ENCODE data around the gene SLIRP.
"Not testable (repeated sequence)": the region's sequence is repeated elsewhere in the genome, so short reads cannot be mapped to it uniquely, and the experiment has no call there.

Gene SLIRP

DNA sequence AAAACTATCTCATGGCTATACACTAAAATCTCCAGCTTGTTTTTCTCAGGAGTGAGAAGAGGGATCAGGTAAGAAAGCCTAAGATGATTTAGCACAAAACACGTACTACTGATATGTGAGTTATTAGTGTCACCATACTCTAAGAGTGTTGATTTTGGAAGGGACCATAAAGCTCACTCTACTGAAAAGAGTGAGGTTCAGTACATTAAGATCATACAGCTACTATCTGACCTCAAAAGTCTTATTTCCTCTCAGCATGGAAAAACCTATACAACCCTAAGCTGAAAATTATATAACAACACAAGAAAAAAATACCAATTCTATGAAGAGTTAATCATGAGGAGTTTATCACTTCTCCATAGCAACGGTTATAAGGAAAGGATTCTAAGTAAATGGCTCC is 33.5 kb downstream of the SLIRP start:
- H3K36me3 ChIP-seq (ENCODE audit: insufficient read depth, insufficient read length, low read length): peaks cover 45% of the 10 kb centered on the region

DNA sequence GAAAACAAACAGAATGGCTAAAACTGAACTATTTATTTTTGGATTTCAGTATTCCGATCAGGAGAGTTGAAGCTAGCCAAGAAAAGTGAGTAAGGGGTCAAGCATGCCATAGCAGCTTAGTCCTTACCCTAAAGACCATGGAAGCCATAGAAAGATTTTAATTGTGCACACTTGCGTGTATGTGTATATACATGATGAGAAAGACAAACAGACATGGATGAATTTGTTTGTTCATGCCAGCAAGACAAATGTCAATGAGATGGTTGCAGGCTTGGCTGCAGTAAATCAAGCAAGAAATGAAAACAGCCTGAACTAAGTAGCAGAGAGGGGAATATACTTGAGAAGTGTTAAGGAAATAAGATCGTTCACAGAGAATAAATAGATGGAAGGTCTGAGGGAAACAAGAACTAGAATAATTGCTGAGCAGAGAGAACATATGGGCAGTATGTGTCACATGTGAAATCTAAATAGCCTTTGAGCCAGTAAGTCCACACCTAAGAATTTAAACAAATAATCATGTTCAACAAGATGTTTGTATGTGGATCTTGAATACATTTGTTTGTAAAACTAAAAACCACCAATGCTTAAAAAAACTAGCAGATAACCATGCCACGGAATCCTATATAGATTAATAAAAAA is 38.3 kb downstream of the SLIRP start:
- Histone ChIP-seq H3K4me1 (ENCODE audit: insufficient read depth, insufficient read length) (no peaks in the 10 kb centered on the region), H3K36me3 (ENCODE audit: insufficient read depth, insufficient read length, low read length) (peaks cover 41% of the 10 kb centered on the region), H3K9me3 (ENCODE audit: insufficient read depth, low read length) (no peaks in the 10 kb centered on the region), H3K9ac (ENCODE audit: insufficient read length, low read depth) (no peak overlapping the region), H3K4me3 (ENCODE audit: insufficient read length, low read depth) (no peak overlapping the region), H3K27me3 (ENCODE audit: insufficient read depth, insufficient read length) (no peaks in the 10 kb centered on the region)
- TF ChIP-seq YY1 (IDR thresholded peaks at IDR 0.05; ENCODE audit: insufficient read depth, insufficient read length): no peak
- TF ChIP-seq SUZ12 (IDR thresholded peaks at IDR 0.05; ENCODE audit: extremely low read depth, insufficient read depth, insufficient read length): no peak
- no peak for TF ChIP-seq ZNF274 (IDR thresholded peaks at IDR 0.05; ENCODE audit: low read depth, low read length)
- DNase-seq (ENCODE audit: low read depth, low spot score): no peak

More for the DNA sequence above, 33.5 kb downstream of the SLIRP start:
- TF ChIP-seq ZNF274 (IDR thresholded peaks at IDR 0.05; ENCODE audit: low read depth, low read length): no peak
- TF ChIP-seq YY1 (IDR thresholded peaks at IDR 0.05; ENCODE audit: insufficient read depth, insufficient read length): no peak
- TF ChIP-seq SUZ12 (IDR thresholded peaks at IDR 0.05; ENCODE audit: extremely low read depth, insufficient read depth, insufficient read length): no peak
- Histone ChIP-seq H3K4me1 (ENCODE audit: insufficient read depth, insufficient read length) (no peaks in the 10 kb centered on the region), H3K9ac (ENCODE audit: insufficient read length, low read depth) (no peak overlapping the region), H3K9me3 (ENCODE audit: insufficient read depth, low read length) (no peaks in the 10 kb centered on the region), H3K4me3 (ENCODE audit: insufficient read length, low read depth) (no peak overlapping the region), H3K27me3 (ENCODE audit: insufficient read depth, insufficient read length) (no peaks in the 10 kb centered on the region)
- no peak for DNase-seq (ENCODE audit: low read depth, low spot score)

DNA sequence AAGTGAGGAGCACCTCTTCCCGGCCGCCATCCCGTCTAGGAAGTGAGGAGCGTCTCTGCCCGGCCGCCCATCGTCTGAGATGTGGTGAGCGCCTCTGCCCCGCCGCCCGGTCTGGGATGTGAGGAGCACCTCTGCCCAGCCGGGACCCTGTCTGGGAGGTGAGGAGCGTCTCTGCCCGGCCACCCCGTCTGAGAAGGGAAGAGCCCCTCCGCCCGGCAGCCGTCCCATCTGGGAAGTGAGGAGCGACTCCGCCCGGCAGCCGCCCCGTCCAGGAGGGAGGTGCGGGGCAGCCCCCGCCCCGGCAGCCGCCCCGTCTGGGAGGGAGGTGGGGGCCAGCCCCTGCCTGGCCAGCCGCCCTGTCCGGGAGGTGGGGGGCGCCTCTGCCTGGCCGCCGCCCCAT is 39.5 kb downstream of the SLIRP start:
- H3K9me3 ChIP-seq (ENCODE audit: insufficient read depth, low read length); H3K27me3 ChIP-seq (ENCODE audit: insufficient read depth, insufficient read length); DNase-seq (ENCODE audit: low read depth, low spot score); H3K9ac ChIP-seq (ENCODE audit: insufficient read length, low read depth); H3K4me1 ChIP-seq (ENCODE audit: insufficient read depth, insufficient read length); H3K4me3 ChIP-seq (ENCODE audit: insufficient read length, low read depth): not testable (repeated sequence)
- peaks cover 48% of the 10 kb centered on the region for H3K36me3 ChIP-seq (ENCODE audit: insufficient read depth, insufficient read length, low read length)

DNA sequence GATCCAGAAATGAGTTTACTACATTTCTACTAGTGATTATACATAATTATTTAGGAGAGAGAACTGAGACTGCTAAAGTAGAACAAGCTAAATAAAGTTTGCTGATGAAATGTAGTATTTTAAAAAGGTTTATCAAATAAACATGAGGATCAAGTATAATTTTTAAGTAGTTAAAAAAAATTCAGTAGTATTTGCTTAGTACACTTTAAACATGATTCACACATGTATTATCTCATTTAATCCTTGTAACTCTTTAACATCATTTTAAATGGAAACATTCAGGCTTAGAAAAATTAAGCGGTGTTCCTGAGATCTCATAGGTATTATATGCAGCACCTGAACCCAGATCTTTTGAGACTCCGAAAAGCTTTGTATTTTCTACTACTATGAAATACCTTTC is 44.4 kb downstream of the SLIRP start:
- peaks cover 61% of the 10 kb centered on the region for H3K36me3 ChIP-seq (ENCODE audit: insufficient read depth, insufficient read length, low read length)
- no peaks in the 10 kb centered on the region for H3K27me3 ChIP-seq (ENCODE audit: insufficient read depth, insufficient read length)
- H3K4me3 ChIP-seq (ENCODE audit: insufficient read length, low read depth): no peak overlapping the region
- no peak for DNase-seq (ENCODE audit: low read depth, low spot score)
- no peak overlapping the region for H3K9ac ChIP-seq (ENCODE audit: insufficient read length, low read depth)
- no peaks in the 10 kb centered on the region for H3K4me1 ChIP-seq (ENCODE audit: insufficient read depth, insufficient read length)
- TF ChIP-seq YY1 (IDR thresholded peaks at IDR 0.05; ENCODE audit: insufficient read depth, insufficient read length): no peak
- TF ChIP-seq SUZ12 (IDR thresholded peaks at IDR 0.05; ENCODE audit: extremely low read depth, insufficient read depth, insufficient read length): no peak
- no peak for TF ChIP-seq ZNF274 (IDR thresholded peaks at IDR 0.05; ENCODE audit: low read depth, low read length)
- H3K9me3 ChIP-seq (ENCODE audit: insufficient read depth, low read length): no peaks in the 10 kb centered on the region

DNA sequence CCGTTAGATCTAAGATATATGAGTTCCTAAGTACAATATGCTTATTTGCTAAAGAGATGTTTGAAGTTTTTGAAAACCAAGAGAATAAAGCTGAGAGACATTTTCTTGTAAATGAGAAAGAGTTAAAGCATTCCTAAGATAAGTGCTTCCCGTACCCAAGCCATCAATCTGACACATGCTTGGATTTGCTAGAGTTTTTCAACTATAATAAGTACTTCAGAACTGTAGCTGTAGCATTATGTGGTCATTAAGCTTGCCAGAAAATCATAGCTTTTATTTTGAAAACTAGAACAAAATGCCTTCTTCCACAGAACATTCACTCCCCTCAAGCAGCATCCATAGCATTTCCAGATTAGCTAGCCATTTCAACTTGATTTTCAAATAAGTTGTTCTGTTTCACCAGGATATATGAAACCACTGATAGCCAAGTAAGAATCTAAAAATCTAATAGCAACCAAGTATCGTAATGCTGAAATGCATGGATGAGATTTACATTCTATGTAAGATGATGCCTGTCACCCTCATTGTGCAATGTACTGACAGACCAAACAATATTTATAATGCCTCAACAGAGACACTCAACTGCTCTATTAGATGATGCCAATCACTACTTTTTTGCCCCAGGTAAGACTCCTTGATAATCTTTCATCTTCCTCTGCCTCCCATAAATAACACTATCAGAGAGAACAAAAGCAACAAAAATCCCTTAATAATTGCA is 45.1 kb downstream of the SLIRP start:
- Histone ChIP-seq H3K9ac (ENCODE audit: insufficient read length, low read depth) (no peak overlapping the region), H3K27me3 (ENCODE audit: insufficient read depth, insufficient read length) (no peaks in the 10 kb centered on the region), H3K4me1 (ENCODE audit: insufficient read depth, insufficient read length) (no peaks in the 10 kb centered on the region), H3K36me3 (ENCODE audit: insufficient read depth, insufficient read length, low read length) (peaks cover 61% of the 10 kb centered on the region), H3K9me3 (ENCODE audit: insufficient read depth, low read length) (no peaks in the 10 kb centered on the region), H3K4me3 (ENCODE audit: insufficient read length, low read depth) (no peak overlapping the region)
- TF ChIP-seq ZNF274 (IDR thresholded peaks at IDR 0.05; ENCODE audit: low read depth, low read length): no peak
- TF ChIP-seq YY1 (IDR thresholded peaks at IDR 0.05; ENCODE audit: insufficient read depth, insufficient read length): no peak
- TF ChIP-seq SUZ12 (IDR thresholded peaks at IDR 0.05; ENCODE audit: extremely low read depth, insufficient read depth, insufficient read length): no peak
- no peak for DNase-seq (ENCODE audit: low read depth, low spot score)

DNA sequence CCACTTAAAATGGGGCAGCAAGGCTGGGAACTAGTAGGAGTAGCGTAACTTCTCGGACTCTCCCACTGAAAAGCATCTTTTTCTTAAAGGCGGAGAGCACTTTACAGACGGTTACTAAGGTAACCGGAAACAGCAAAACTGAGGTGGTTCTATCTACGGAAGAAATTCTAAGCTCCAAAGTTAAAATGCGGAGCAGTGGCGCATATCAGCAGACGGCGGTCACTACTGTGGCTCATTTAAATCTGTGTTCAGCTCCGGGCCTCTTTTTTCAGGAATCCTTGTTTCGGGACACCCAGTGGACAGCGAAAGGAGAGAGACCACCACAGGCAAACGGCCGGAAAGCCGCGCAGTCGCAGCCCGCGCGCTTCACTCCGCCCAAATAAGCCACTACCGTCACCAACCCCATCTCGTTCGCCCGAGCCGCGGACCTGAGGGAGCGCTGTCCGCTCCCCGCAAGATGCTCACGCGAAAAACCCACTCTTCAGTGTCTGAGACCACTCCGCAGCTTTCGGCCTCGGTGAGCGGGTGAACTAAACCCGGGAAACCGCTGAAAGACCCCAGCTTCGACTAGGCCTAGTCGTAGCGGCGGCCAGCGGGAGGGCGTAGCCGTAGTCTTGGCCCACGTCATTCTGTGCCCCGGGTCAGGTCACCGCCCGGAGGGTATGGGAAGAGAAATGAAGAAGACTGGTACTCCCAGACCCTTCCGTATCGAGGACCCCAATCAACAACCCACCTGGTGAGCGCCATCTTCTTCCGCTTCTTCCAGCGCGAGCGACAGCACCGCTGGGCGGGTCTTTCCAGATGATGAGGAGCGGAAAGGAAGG is 52.7 kb downstream of the SLIRP start, which contains the start of gene SNW1:
Gene SNW1 (minus strand): TSS at position 776 of the 824 bp plus-strand sequence. CDS start 29 bp downstream, at position 747.
- Histone ChIP-seq H3K9ac (ENCODE audit: insufficient read length, low read depth) (peak within 1 kb of the TSS; percentile 95), H3K27me3 (ENCODE audit: insufficient read depth, insufficient read length) (no peaks in the 10 kb centered on the region), H3K9me3 (ENCODE audit: insufficient read depth, low read length) (no peaks in the 10 kb centered on the region), H3K4me3 (ENCODE audit: insufficient read length, low read depth) (peak within 1 kb of the TSS; percentile 91), H3K4me1 (ENCODE audit: insufficient read depth, insufficient read length) (peaks cover 3% of the 10 kb centered on the region), H3K36me3 (ENCODE audit: insufficient read depth, insufficient read length, low read length) (peaks cover 21% of the 10 kb centered on the region)
- DNase-seq (ENCODE audit: low read depth, low spot score): peak; percentile 82
- TF ChIP-seq ZNF274 (IDR thresholded peaks at IDR 0.05; ENCODE audit: low read depth, low read length) (no peak), YY1 (IDR thresholded peaks at IDR 0.05; ENCODE audit: insufficient read depth, insufficient read length) (peak; percentile 75), SUZ12 (IDR thresholded peaks at IDR 0.05; ENCODE audit: extremely low read depth, insufficient read depth, insufficient read length) (no peak)

Data from NT2/D1 (cell line).